WTC11 (cell line): ENCODE results near the gene CLASP2. TPM values are rescaled to one million over a fixed set of nuclear protein-coding genes. Genes with fewer than 3 reads are reported as not detected.
"Not testable (repeated sequence)": the region's sequence is repeated elsewhere in the genome, so short reads cannot be mapped to it uniquely, and the experiment has no call there.

Experiments used
- ATAC-seq: fragments of 200-7000 bp; cut with Tn5 transposase; 2 replicates; pipeline ENCODE4 v1.10.0; 2021; ENCODE audit warnings: mild to moderate bottlenecking, moderate library complexity
- CTCF ChIA-PET: fragments of 300-600 bp; sonication (Branson Sonifier 250); formaldehyde crosslinking; loops from one replicate; lab custom pipeline; 2021; ENCODE audit warnings: antibody characterized with exemption; lab: Charles Lee
- POLR2A ChIA-PET: fragments of 350-600 bp; sonication (Branson Sonifier 250); formaldehyde crosslinking; loops from one replicate; lab custom pipeline; 2021; ENCODE audit warnings: antibody characterized with exemption; lab: Charles Lee
- DNase-seq: peaks from one replicate; pipeline ENCODE4 v3.0.0; 2021; ENCODE audit warnings: low spot score
- H3K27ac Mint-ChIP-seq: 2 replicates; pipeline ENCODE4 v1.8.0; 2021; ENCODE audit warnings: mixed read lengths
- H3K27me3 Mint-ChIP-seq: 2 replicates; pipeline ENCODE4 v1.8.0; 2021; ENCODE audit warnings: low read depth, mild to moderate bottlenecking, moderate library complexity, mixed read lengths
- H3K36me3 Mint-ChIP-seq: 2 replicates; pipeline ENCODE4 v1.8.0; 2021; ENCODE audit warnings: mixed read lengths
- H3K4me1 Mint-ChIP-seq: 2 replicates; pipeline ENCODE4 v1.8.0; 2022; ENCODE audit warnings: mixed read lengths
- H3K4me3 Mint-ChIP-seq: 2 replicates; pipeline ENCODE4 v1.8.0; 2021; ENCODE audit warnings: mild to moderate bottlenecking, moderate library complexity, mixed read lengths
- H3K9me3 Mint-ChIP-seq: 2 replicates; pipeline ENCODE4 v1.8.0; 2021; ENCODE audit warnings: mixed read lengths
- AFF4 ChIP-seq: sonication (generic); formaldehyde crosslinking; IDR thresholded peaks from 2 replicates; pipeline ENCODE4 v1.8.1; 2023; ENCODE audit warnings: mild to moderate bottlenecking, missing genetic modification reagents, borderline replicate concordance
- ARID4B ChIP-seq: sonication (generic); formaldehyde crosslinking; IDR thresholded peaks from 2 replicates; pipeline ENCODE4 v1.8.0; 2023; ENCODE audit warnings: missing genetic modification reagents, mild to moderate bottlenecking, borderline replicate concordance
- CDX4 ChIP-seq: fragments of 250-450 bp; sonication (Bioruptor Pico); IDR thresholded peaks from 2 replicates; pipeline ENCODE4 v1.9.0; 2021; ENCODE audit warnings: moderate library complexity, mild to moderate bottlenecking, inconsistent platforms, borderline replicate concordance
- ERG ChIP-seq: fragments of 250-450 bp; sonication (Bioruptor Pico); IDR thresholded peaks from 2 replicates; pipeline ENCODE4 v1.8.0; 2021; ENCODE audit warnings: mild to moderate bottlenecking
- KAT7 ChIP-seq: sonication (generic); formaldehyde crosslinking; IDR thresholded peaks from 2 replicates; pipeline ENCODE4 v1.8.1; 2023; ENCODE audit warnings: missing genetic modification reagents, mild to moderate bottlenecking, borderline replicate concordance
- NFE2L1 ChIP-seq: sonication (generic); formaldehyde crosslinking; IDR thresholded peaks from 2 replicates; pipeline ENCODE4 v1.8.1; 2023; ENCODE audit warnings: missing genetic modification reagents
- NR3C1 ChIP-seq: sonication (generic); formaldehyde crosslinking; conservative IDR thresholded peaks from 2 replicates; pipeline ENCODE4 v1.8.1; 2023; ENCODE audit warnings: low read depth, mild to moderate bottlenecking, missing genetic modification reagents
- PREB ChIP-seq: sonication (generic); formaldehyde crosslinking; IDR thresholded peaks from 2 replicates; pipeline ENCODE4 v1.8.1; 2022; ENCODE audit warnings: mild to moderate bottlenecking, missing genetic modification reagents, moderate library complexity, borderline replicate concordance
- SP1 ChIP-seq: sonication (generic); formaldehyde crosslinking; conservative IDR thresholded peaks from 2 replicates; pipeline ENCODE4 v1.8.1; 2022; ENCODE audit warnings: missing genetic modification reagents
- TEAD4 ChIP-seq: sonication (generic); formaldehyde crosslinking; IDR thresholded peaks from 2 replicates; pipeline ENCODE4 v1.8.0; 2022; ENCODE audit warnings: mild to moderate bottlenecking, missing genetic modification reagents
- ZNF263 ChIP-seq: sonication (generic); formaldehyde crosslinking; IDR thresholded peaks from 2 replicates; pipeline ENCODE4 v1.8.1; 2022; ENCODE audit warnings: low read depth, mild to moderate bottlenecking, moderate library complexity, missing genetic modification reagents
- ZSCAN18 ChIP-seq: fragments of 250-450 bp; sonication (Bioruptor Pico); IDR thresholded peaks from 2 replicates; pipeline ENCODE4 v2.1.2; 2022; ENCODE audit warnings: mild to moderate bottlenecking, moderate library complexity
- total RNA-seq: library from RNA; stranded (reverse); gene quantifications from 3 replicates; pipeline ENCODE4 v1.2.3, GENCODE V29; 2021

Gene CLASP2
- total RNA-seq, 1 experiment from 2014 or later, result 56.7 TPM

GRCh38 chr3:33754391-33754790 lies 36.3 kb upstream of the CLASP2 start:
- peaks cover 32% of the 10 kb centered on the region for H3K36me3 Mint-ChIP-seq
- CTCF ChIA-PET, H3K4me1 Mint-ChIP-seq, H3K27ac Mint-ChIP-seq, DNase-seq, H3K4me3 Mint-ChIP-seq, H3K27me3 Mint-ChIP-seq, POLR2A ChIA-PET, ATAC-seq: not testable (repeated sequence)
- peaks cover 49% of the 10 kb centered on the region for H3K9me3 Mint-ChIP-seq

- DNase-seq (no peak), ATAC-seq (no peak)
- ChIA-PET CTCF (interaction anchor here (1.2 kb wide), 1 partner anchor 36 kb away, joined by 3 read pairs; no protein-coding TSS in a partner anchor), POLR2A (no interaction called here)
- Mint-ChIP-seq H3K27ac (no peak overlapping the region), H3K4me3 (no peak overlapping the region), H3K36me3 (peaks cover 28% of the 10 kb centered on the region), H3K9me3 (peaks cover 46% of the 10 kb centered on the region), H3K4me1 (peaks cover 5% of the 10 kb centered on the region; the same call in 1 of the 2 replicates), H3K27me3 (0 out of 2 replicates have a peak, but pooled peaks cover 2% of the 10 kb centered on the region)
- TF ChIP-seq ERG (CRISPR knock-in tag), result no peak
- no peak for TF ChIP-seq TEAD4 (CRISPR knock-in tag)
- no peak for TF ChIP-seq SP1
- no peak for TF ChIP-seq NR3C1 (CRISPR knock-in tag)
- no peak for TF ChIP-seq CDX4
- no peak for TF ChIP-seq KAT7 (CRISPR knock-in tag)
- no peak for TF ChIP-seq ARID4B (CRISPR knock-in tag)
Observed at GRCh38 chr3:33751336-33751735, 33.3 kb upstream of the CLASP2 start.

- ChIA-PET CTCF (interaction anchor here (1.2 kb wide), 1 partner anchor 37 kb away, joined by 3 read pairs; no protein-coding TSS in a partner anchor), POLR2A (interaction anchor here (0.7 kb wide), 1 partner anchor 322 kb away, joined by 3 read pairs; no protein-coding TSS in a partner anchor)
- DNase-seq, result no peak
- ATAC-seq, result no peak
- H3K27me3 Mint-ChIP-seq, result 0 out of 2 replicates have a peak, but pooled peaks cover 2% of the 10 kb centered on the region
- peaks cover 42% of the 10 kb centered on the region for H3K9me3 Mint-ChIP-seq
- no peak overlapping the region for H3K27ac Mint-ChIP-seq
- H3K4me3 Mint-ChIP-seq, result no peak overlapping the region
- peaks cover 26% of the 10 kb centered on the region for H3K36me3 Mint-ChIP-seq
- no peak for TF ChIP-seq PREB (CRISPR knock-in tag)
- H3K4me1 Mint-ChIP-seq, result peaks cover 6% of the 10 kb centered on the region; the same call in 1 of the 2 replicates
Observed at GRCh38 chr3:33750211-33750548, 32.1 kb upstream of the CLASP2 start.

- ChIA-PET CTCF (no interaction called here), POLR2A (no interaction called here)
- TF ChIP-seq AFF4 (CRISPR knock-in tag), result no peak
- no peak for TF ChIP-seq NFE2L1 (CRISPR knock-in tag)
- TF ChIP-seq ZNF263 (CRISPR knock-in tag), result no peak
- TF ChIP-seq ZSCAN18 (CRISPR knock-in tag), result no peak
Observed at GRCh38 chr3:33749546-33750210, 31.6 kb upstream of the CLASP2 start.

More at GRCh38 chr3:33749546-33750210, 31.6 kb upstream of the CLASP2 start:
- peaks cover 39% of the 10 kb centered on the region for H3K9me3 Mint-ChIP-seq
- 0 out of 2 replicates have a peak, but pooled peaks cover 2% of the 10 kb centered on the region for H3K27me3 Mint-ChIP-seq
- ATAC-seq (no peak), DNase-seq (no peak)
- H3K27ac Mint-ChIP-seq, result no peak overlapping the region
- peaks cover 6% of the 10 kb centered on the region; the same call in 1 of the 2 replicates for H3K4me1 Mint-ChIP-seq
- peaks cover 21% of the 10 kb centered on the region for H3K36me3 Mint-ChIP-seq
- no peak overlapping the region for H3K4me3 Mint-ChIP-seq
